ENCODE data around the gene ABHD12.

ABHD12 gene

GRCh38 chr20:25273541-25274358 is 116.9 kb downstream of the ABHD12 start:
- DNase-seq (no peak), ATAC-seq (ENCODE audit: insufficient read depth, low read depth) (no peak)
- Histone ChIP-seq H2AFZ (ENCODE audit: low read depth, low read length) (no peak overlapping the region), H3K4me3 (ENCODE audit: low read depth in 1 of 2, low read length in 2 of 2) (no peak overlapping the region), H3K36me3 (ENCODE audit: insufficient read depth, low read length) (peaks cover 95% of the 10 kb centered on the region), H4K20me1 (ENCODE audit: insufficient read depth, low read length) (peaks cover 10% of the 10 kb centered on the region), H3K27me3 (ENCODE audit: insufficient read depth, low read length, poor library complexity) (no peaks in the 10 kb centered on the region), H3K9ac (ENCODE audit: low read depth, low read length) (no peak overlapping the region), H3K27ac (ENCODE audit: low read length) (no peak overlapping the region), H3K9me3 (ENCODE audit: insufficient read depth, low read length, severe bottlenecking) (no peaks in the 10 kb centered on the region), H3K79me2 (ENCODE audit: insufficient read depth, low read length) (no peaks in the 10 kb centered on the region), H3K4me2 (ENCODE audit: insufficient read depth, low read length) (no peak overlapping the region), H3K4me1 (ENCODE audit: insufficient read depth, low read length) (no peaks in the 10 kb centered on the region)
- TF ChIP-seq CTCF (IDR thresholded peaks at IDR 0.05; ENCODE audit: borderline replicate concordance, extremely low read depth, low read length, poor library complexity, severe bottlenecking), result no peak
- no peak for TF ChIP-seq EZH2 (IDR thresholded peaks at IDR 0.05; ENCODE audit: borderline replicate concordance, low read depth, low read length, severe bottlenecking)

- H3K9ac ChIP-seq (ENCODE audit: low read depth, low read length), result no peak overlapping the region
- no peak overlapping the region for H2AFZ ChIP-seq (ENCODE audit: low read depth, low read length)
- ATAC-seq (ENCODE audit: insufficient read depth, low read depth) (no peak), DNase-seq (no peak)
- H3K27me3 ChIP-seq (ENCODE audit: insufficient read depth, low read length, poor library complexity), result no peaks in the 10 kb centered on the region
- H3K4me3 ChIP-seq (ENCODE audit: low read depth in 1 of 2, low read length in 2 of 2), result no peak overlapping the region
- H3K4me2 ChIP-seq (ENCODE audit: insufficient read depth, low read length), result no peak overlapping the region
- peaks cover 10% of the 10 kb centered on the region for H4K20me1 ChIP-seq (ENCODE audit: insufficient read depth, low read length)
- no peaks in the 10 kb centered on the region for H3K4me1 ChIP-seq (ENCODE audit: insufficient read depth, low read length)
- H3K36me3 ChIP-seq (ENCODE audit: insufficient read depth, low read length), result peaks cover 92% of the 10 kb centered on the region
- TF ChIP-seq EZH2 (IDR thresholded peaks at IDR 0.05; ENCODE audit: borderline replicate concordance, low read depth, low read length, severe bottlenecking) (no peak), CTCF (IDR thresholded peaks at IDR 0.05; ENCODE audit: borderline replicate concordance, extremely low read depth, low read length, poor library complexity, severe bottlenecking) (no peak)
- H3K9me3 ChIP-seq (ENCODE audit: insufficient read depth, low read length, severe bottlenecking), result no peaks in the 10 kb centered on the region
- H3K79me2 ChIP-seq (ENCODE audit: insufficient read depth, low read length), result no peaks in the 10 kb centered on the region
- H3K27ac ChIP-seq (ENCODE audit: low read length), result no peak overlapping the region
Measured at GRCh38 chr20:25273046-25273445, 117.6 kb downstream of the ABHD12 start.

- peaks cover 86% of the 10 kb centered on the region for H3K36me3 ChIP-seq (ENCODE audit: insufficient read depth, low read length)
- no peak overlapping the region for H3K4me2 ChIP-seq (ENCODE audit: insufficient read depth, low read length)
- ATAC-seq (ENCODE audit: insufficient read depth, low read depth), result no peak
- TF ChIP-seq CTCF (IDR thresholded peaks at IDR 0.05; ENCODE audit: borderline replicate concordance, extremely low read depth, low read length, poor library complexity, severe bottlenecking), result no peak
- TF ChIP-seq EZH2 (IDR thresholded peaks at IDR 0.05; ENCODE audit: borderline replicate concordance, low read depth, low read length, severe bottlenecking), result no peak
- H3K79me2 ChIP-seq (ENCODE audit: insufficient read depth, low read length), result no peaks in the 10 kb centered on the region
- no peaks in the 10 kb centered on the region for H3K4me1 ChIP-seq (ENCODE audit: insufficient read depth, low read length)
- H3K27ac ChIP-seq (ENCODE audit: low read length), result no peak overlapping the region
- H3K9me3 ChIP-seq (ENCODE audit: insufficient read depth, low read length, severe bottlenecking), result no peaks in the 10 kb centered on the region
- H3K27me3 ChIP-seq (ENCODE audit: insufficient read depth, low read length, poor library complexity), result no peaks in the 10 kb centered on the region
- H3K4me3 ChIP-seq (ENCODE audit: low read depth in 1 of 2, low read length in 2 of 2), result no peak overlapping the region
- H4K20me1 ChIP-seq (ENCODE audit: insufficient read depth, low read length), result peaks cover 10% of the 10 kb centered on the region
- no peak overlapping the region for H3K9ac ChIP-seq (ENCODE audit: low read depth, low read length)
- no peak for DNase-seq
- H2AFZ ChIP-seq (ENCODE audit: low read depth, low read length), result no peak overlapping the region
Measured at GRCh38 chr20:25272223-25273000, 118.2 kb downstream of the ABHD12 start.

All from DND-41 (cell line).